Lower leg skin (tissue), 4 donors: Measurements from ENCODE around the gene FBXO11. TPM values are rescaled to one million over a fixed set of nuclear protein-coding genes. Genes with fewer than 3 reads are reported as not detected.

Experiments
- DNase-seq, 2 donors: peaks; one replicate each; pipeline ENCODE4 v3.0.0-alpha.2; 2019; ENCODE audit warnings: low spot score in 2 of 2
- H3K4me3 ChIP-seq: fragments of 200-600 bp; sonication (generic); 2 replicates; pipeline ENCODE4 v1.5.1; 2017; ENCODE audit warnings: mild to moderate bottlenecking, low read depth; ENCODE audit not compliant: poor library complexity, severe bottlenecking
- POLR2A ChIP-seq, 2 donors: fragments of 450-650 bp; IDR thresholded peaks; one replicate each; pipeline ENCODE4 v1.6.1; 2016 to 2017; ENCODE audit warnings: antibody characterized with exemption in 2 of 2, mild to moderate bottlenecking in 1 of 2, moderate library complexity in 1 of 2
- WGBS, 2 donors: methylation state at CpG; one replicate each; pipeline ENCODE4 v1.1.5; 2018; 5-methylcytosine and 5-hydroxymethylcytosine counted together
- intact Hi-C: fragments of 100-400 bp; cut with DNase I; formaldehyde crosslinking; loops from one replicate; pipeline ENCODE4 v1.15.0; 2023; ENCODE audit warnings: low total_unique reads
- total RNA-seq, 4 donors: library from RNA; depleted of rRNA; stranded (reverse); fragments of >200 nt; gene quantifications; one replicate each; pipeline ENCODE4 v1.1.0, GENCODE V29; 2016
- TF ChIP-seq, protein P1 (sequence below), 3 donors: fragments of 450-650 bp; IDR thresholded peaks; one replicate each; pipeline ENCODE4 v1.5.1; 2016; ENCODE audit warnings: antibody characterized with exemption in 3 of 3, mild to moderate bottlenecking in 3 of 3, moderate library complexity in 2 of 3

Gene FBXO11
- total RNA-seq, 4 donors from 2014 or later: 32.7 to 43.1 (median 39.3) TPM

- WGBS, 2 donors: 0% methylated on average over 11 to 27 of the region's 98 CpGs
- DNase-seq: peak; percentile 82 to 97
- peak within 1 kb of the TSS; percentile 78 for H3K4me3 ChIP-seq
- TF ChIP-seq, protein P1, sequence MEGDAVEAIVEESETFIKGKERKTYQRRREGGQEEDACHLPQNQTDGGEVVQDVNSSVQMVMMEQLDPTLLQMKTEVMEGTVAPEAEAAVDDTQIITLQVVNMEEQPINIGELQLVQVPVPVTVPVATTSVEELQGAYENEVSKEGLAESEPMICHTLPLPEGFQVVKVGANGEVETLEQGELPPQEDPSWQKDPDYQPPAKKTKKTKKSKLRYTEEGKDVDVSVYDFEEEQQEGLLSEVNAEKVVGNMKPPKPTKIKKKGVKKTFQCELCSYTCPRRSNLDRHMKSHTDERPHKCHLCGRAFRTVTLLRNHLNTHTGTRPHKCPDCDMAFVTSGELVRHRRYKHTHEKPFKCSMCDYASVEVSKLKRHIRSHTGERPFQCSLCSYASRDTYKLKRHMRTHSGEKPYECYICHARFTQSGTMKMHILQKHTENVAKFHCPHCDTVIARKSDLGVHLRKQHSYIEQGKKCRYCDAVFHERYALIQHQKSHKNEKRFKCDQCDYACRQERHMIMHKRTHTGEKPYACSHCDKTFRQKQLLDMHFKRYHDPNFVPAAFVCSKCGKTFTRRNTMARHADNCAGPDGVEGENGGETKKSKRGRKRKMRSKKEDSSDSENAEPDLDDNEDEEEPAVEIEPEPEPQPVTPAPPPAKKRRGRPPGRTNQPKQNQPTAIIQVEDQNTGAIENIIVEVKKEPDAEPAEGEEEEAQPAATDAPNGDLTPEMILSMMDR (IDR thresholded peaks at IDR 0.05): no peak
- TF ChIP-seq POLR2A (IDR thresholded peaks at IDR 0.05): no peak
- intact Hi-C loops: no loop called here
These were observed 123.4 kb downstream of the FBXO11 start, which contains the start of gene MSH6 for GRCh38 chr2:47782671-47783485. MSH6 (plus strand) TSS chr2:47783145; CDS start chr2:47783234, 89 bp downstream.

GRCh38 chr2:47782381-47782670 lies 124.0 kb downstream of the FBXO11 start:
- intact Hi-C loops: no loop called here
- no peak for DNase-seq
- 3 to 7% methylated on average over 7 of the region's 7 CpGs for WGBS, 2 donors
- TF ChIP-seq, protein P1 (IDR thresholded peaks at IDR 0.05): no peak
- peak overlapping the region; percentile 57 for H3K4me3 ChIP-seq

DNA sequence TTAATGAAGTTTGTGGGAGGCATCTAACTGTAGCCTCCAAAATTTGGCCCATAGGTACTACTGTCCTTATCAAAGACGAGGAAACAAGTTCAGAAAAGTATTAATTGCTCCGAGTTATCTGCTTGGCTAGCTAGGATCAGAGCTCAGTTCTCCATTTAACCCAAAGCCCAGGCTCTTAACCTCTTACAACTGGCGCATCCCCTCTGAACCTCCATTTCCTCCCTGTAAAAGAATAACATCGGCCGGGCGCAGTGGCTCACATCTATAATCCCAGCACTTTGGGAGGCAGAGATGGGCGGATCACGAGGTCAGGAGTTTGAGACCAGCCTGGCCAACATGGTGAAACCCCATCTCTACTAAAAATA lies 126.9 kb downstream of the FBXO11 start:
- 91 to 93% methylated on average over 8 of the region's 8 CpGs for WGBS, 2 donors
- no peak for DNase-seq
- H3K4me3 ChIP-seq: no peak overlapping the region
- TF ChIP-seq, protein P1 (IDR thresholded peaks at IDR 0.05): no peak
- no peak for TF ChIP-seq POLR2A (IDR thresholded peaks at IDR 0.05)
- intact Hi-C loops: no loop called here

- no peak for TF ChIP-seq POLR2A (IDR thresholded peaks at IDR 0.05)
- TF ChIP-seq, protein P1 (IDR thresholded peaks at IDR 0.05): no peak
- WGBS, 2 donors: 90 to 91% methylated on average over 8 of the region's 8 CpGs
- no peak for DNase-seq
- intact Hi-C loops: no loop called here
- no peak overlapping the region for H3K4me3 ChIP-seq
These were observed 127.4 kb downstream of the FBXO11 start for GRCh38 chr2:47778698-47779425.

DNA sequence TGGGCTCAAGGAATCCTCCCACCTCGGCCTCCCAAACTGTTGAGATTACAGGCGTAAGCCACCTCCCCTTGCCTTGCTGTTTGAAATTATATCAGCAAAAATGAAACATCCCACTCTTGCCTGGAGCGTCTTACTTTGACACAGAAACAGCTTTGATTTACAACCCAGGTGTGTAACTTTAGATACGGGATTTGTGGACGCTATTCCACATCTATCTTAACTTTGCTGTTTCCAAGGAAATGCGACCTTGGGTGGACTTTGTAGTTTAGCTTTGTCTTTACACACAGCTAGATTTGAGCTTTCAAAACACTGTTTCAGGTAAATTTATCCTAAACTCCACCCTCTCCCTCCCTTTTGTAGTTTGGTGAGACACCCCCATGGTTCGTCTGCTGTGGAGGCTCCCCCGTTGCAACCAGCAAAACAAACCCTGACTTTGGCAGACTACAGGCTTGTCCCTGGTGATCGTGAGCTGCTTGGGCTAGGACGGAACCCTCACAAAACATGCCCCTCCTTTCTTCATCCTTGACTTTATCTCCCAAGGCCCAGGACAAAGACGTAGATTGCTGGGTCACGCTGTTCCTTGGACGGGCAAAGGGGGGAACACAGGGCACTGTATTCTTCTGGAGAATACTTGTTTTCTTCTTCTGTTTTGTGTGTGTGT lies 128.9 kb downstream of the FBXO11 start:
- no peak for TF ChIP-seq POLR2A (IDR thresholded peaks at IDR 0.05)
- no peak for DNase-seq
- no peak overlapping the region for H3K4me3 ChIP-seq
- intact Hi-C loops: no loop called here
- WGBS, 2 donors: 75 to 81% methylated on average over 13 of the region's 13 CpGs

- H3K4me3 ChIP-seq: no peak overlapping the region
- TF ChIP-seq POLR2A (IDR thresholded peaks at IDR 0.05): no peak
- TF ChIP-seq, protein P1 (IDR thresholded peaks at IDR 0.05): no peak
- no peak for DNase-seq
- intact Hi-C loops: no loop called here
These were observed 131.7 kb downstream of the FBXO11 start for GRCh38 chr2:47774567-47774966.
